OCI-LY1 (cell line): ENCODE measurements around the gene ATM.

Experiments used
- H2AFZ ChIP-seq: fragments of 200-600 bp; sonication (generic), shearing (Covaris generic); 2 replicates; pipeline ENCODE4 v1.6.0; 2014; ENCODE audit warnings: antibody characterized with exemption, mild to moderate bottlenecking, low read length
- H3F3A ChIP-seq: fragments of 200-600 bp; sonication (generic), shearing (Covaris generic); 2 replicates; pipeline ENCODE4 v1.6.0; 2014; ENCODE audit warnings: mild to moderate bottlenecking, antibody characterized with exemption, low read length, moderate library complexity; ENCODE audit not compliant: insufficient read depth
- H3K27ac ChIP-seq: fragments of 200-600 bp; sonication (generic); 2 replicates; pipeline ENCODE4 v1.5.1; 2014; ENCODE audit warnings: low read length, mixed run types, mild to moderate bottlenecking, low read depth; ENCODE audit not compliant: poor library complexity, severe bottlenecking
- H3K27me3 ChIP-seq: fragments of 200-600 bp; sonication (generic); 2 replicates; pipeline ENCODE4 v1.6.0; 2014; ENCODE audit warnings: antibody characterized with exemption, mild to moderate bottlenecking, low read length, moderate library complexity; ENCODE audit not compliant: insufficient read depth
- H3K36me3 ChIP-seq: fragments of 200-600 bp; sonication (generic); 2 replicates; pipeline ENCODE4 v1.6.1; 2014; ENCODE audit warnings: mild to moderate bottlenecking, antibody characterized with exemption, low read length, moderate library complexity, mixed read lengths; ENCODE audit not compliant: insufficient read depth
- H3K4me1 ChIP-seq: fragments of 200-600 bp; sonication (generic); 2 replicates; pipeline ENCODE4 v1.5.1; 2014; ENCODE audit warnings: mild to moderate bottlenecking, low read length, moderate library complexity; ENCODE audit not compliant: insufficient read depth, severe bottlenecking
- H3K4me2 ChIP-seq: fragments of 200-600 bp; sonication (generic), shearing (Covaris generic); 2 replicates; pipeline ENCODE4 v1.6.1; 2014; ENCODE audit warnings: low read length
- H3K4me3 ChIP-seq: fragments of 200-600 bp; sonication (generic); 2 replicates; pipeline ENCODE4 v1.5.1; 2014; ENCODE audit warnings: low read length, low read depth, mild to moderate bottlenecking, mixed read lengths; ENCODE audit not compliant: poor library complexity, severe bottlenecking
- H3K79me2 ChIP-seq: fragments of 200-600 bp; shearing (Covaris generic); 2 replicates; pipeline ENCODE4 v1.6.1; 2016; ENCODE audit warnings: mixed run types, low read length, mixed read lengths; ENCODE audit not compliant: insufficient read depth
- H3K9ac ChIP-seq: fragments of 200-600 bp; sonication (generic), shearing (Covaris generic); 2 replicates; pipeline ENCODE4 v1.6.1; 2014; ENCODE audit warnings: mild to moderate bottlenecking, low read length, mixed read lengths
- H3K9me2 ChIP-seq: fragments of 200-600 bp; sonication (generic), shearing (Covaris generic); 2 replicates; pipeline ENCODE4 v1.6.1; 2014; ENCODE audit warnings: low read depth, mild to moderate bottlenecking, low read length, mixed read lengths
- H3K9me3 ChIP-seq: fragments of 200-600 bp; shearing (Covaris generic); 2 replicates; pipeline ENCODE4 v1.6.1; 2014; ENCODE audit warnings: low read length, mixed read lengths
- H4K20me1 ChIP-seq: fragments of 200-600 bp; sonication (generic), shearing (Covaris generic); 2 replicates; pipeline ENCODE4 v1.6.0; 2016; ENCODE audit warnings: mild to moderate bottlenecking, low read length; ENCODE audit not compliant: insufficient read depth
- EZH2 ChIP-seq: fragments of 200-600 bp; sonication (generic), shearing (Covaris generic); IDR thresholded peaks from 2 replicates; pipeline ENCODE4 v1.8.0; 2017; ENCODE audit warnings: borderline replicate concordance, mixed run types, mild to moderate bottlenecking, antibody characterized with exemption, low read length, moderate library complexity, mixed read lengths
- TF ChIP-seq, protein P1 (sequence below): fragments of 200-600 bp; sonication (generic), shearing (Covaris generic); IDR thresholded peaks from 2 replicates; pipeline ENCODE4 v1.5.1; 2017; ENCODE audit warnings: mild to moderate bottlenecking, antibody characterized with exemption, low read length, moderate library complexity, mixed read lengths

Gene ATM

DNA sequence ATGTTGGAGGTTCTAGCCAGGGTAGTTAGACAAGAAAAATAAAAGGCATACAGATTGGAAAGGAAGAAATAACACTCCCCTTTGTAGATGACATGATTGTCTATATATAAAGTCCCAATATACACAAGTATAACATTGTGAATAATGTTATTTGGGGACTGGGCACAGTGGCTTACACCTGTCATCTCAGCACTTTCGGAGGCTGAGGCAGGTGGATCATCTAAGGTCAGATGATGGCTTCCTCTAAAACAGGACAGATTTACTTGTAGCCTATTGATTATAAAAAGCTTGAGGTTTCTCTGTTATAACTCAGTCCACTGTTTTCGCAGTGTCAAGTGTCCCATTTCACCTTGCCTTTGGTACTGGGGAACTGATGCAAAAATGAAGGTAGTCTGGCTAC is 19.6 kb downstream of the ATM start:
- Histone ChIP-seq H3K4me3 (no peak overlapping the region), H3K4me1 (peaks cover 2% of the 10 kb centered on the region), H3K79me2 (no peaks in the 10 kb centered on the region), H3F3A (no peaks in the 10 kb centered on the region), H3K27me3 (no peaks in the 10 kb centered on the region), H3K9me2 (no peaks in the 10 kb centered on the region), H3K4me2 (no peak overlapping the region), H3K9ac (no peak overlapping the region), H2AFZ (no peak overlapping the region), H3K36me3 (peaks cover 83% of the 10 kb centered on the region), H4K20me1 (no peaks in the 10 kb centered on the region), H3K9me3 (no peaks in the 10 kb centered on the region), H3K27ac (no peak overlapping the region)
- TF ChIP-seq, protein P1, sequence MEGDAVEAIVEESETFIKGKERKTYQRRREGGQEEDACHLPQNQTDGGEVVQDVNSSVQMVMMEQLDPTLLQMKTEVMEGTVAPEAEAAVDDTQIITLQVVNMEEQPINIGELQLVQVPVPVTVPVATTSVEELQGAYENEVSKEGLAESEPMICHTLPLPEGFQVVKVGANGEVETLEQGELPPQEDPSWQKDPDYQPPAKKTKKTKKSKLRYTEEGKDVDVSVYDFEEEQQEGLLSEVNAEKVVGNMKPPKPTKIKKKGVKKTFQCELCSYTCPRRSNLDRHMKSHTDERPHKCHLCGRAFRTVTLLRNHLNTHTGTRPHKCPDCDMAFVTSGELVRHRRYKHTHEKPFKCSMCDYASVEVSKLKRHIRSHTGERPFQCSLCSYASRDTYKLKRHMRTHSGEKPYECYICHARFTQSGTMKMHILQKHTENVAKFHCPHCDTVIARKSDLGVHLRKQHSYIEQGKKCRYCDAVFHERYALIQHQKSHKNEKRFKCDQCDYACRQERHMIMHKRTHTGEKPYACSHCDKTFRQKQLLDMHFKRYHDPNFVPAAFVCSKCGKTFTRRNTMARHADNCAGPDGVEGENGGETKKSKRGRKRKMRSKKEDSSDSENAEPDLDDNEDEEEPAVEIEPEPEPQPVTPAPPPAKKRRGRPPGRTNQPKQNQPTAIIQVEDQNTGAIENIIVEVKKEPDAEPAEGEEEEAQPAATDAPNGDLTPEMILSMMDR, result no peak
- no peak for TF ChIP-seq EZH2

DNA sequence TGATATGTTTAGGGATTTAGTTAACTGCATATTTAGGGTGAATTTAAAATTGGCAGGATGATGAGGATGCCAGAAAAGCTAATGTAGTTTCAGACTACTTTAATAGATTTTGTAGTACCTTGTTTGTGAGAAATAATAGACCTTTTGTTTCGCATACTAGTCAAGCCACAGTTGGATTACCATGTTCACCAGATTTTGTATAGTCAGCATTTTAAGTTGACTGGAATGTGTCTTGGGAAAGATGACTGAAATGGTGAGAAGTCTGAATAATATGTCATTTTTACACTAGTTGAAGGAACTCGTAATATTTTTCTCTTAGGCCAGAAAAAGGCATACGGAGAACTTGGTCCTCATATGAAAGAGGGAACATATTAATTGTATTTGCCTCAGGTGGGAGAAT is 23.4 kb downstream of the ATM start:
- H3K4me2 ChIP-seq, result no peak overlapping the region

DNA sequence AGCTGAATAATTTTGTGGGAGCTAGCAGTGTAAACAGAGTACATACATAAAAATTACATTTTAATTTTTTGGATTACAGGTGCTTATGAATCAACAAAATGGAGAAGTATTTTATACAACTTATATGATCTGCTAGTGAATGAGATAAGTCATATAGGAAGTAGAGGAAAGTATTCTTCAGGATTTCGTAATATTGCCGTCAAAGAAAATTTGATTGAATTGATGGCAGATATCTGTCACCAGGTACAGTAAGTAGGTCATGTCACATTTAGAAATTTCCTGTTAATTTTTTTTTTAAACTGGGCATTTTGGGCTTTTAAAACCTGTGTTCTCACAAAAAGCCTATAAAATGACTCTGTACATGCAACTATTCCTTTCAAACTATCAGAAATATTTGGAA is 24.0 kb downstream of the ATM start:
- no peaks in the 10 kb centered on the region for H3K9me2 ChIP-seq
- H3K9me3 ChIP-seq, result no peaks in the 10 kb centered on the region
- H2AFZ ChIP-seq, result no peak overlapping the region
- no peaks in the 10 kb centered on the region for H3K79me2 ChIP-seq
- TF ChIP-seq, protein P1, result no peak
- H3K36me3 ChIP-seq, result peaks cover 86% of the 10 kb centered on the region
- no peaks in the 10 kb centered on the region for H3K4me1 ChIP-seq
- H4K20me1 ChIP-seq, result no peaks in the 10 kb centered on the region
- H3K9ac ChIP-seq, result no peak overlapping the region
- H3F3A ChIP-seq, result no peaks in the 10 kb centered on the region
- no peaks in the 10 kb centered on the region for H3K27me3 ChIP-seq
- no peak overlapping the region for H3K4me3 ChIP-seq
- no peak overlapping the region for H3K4me2 ChIP-seq
- no peak overlapping the region for H3K27ac ChIP-seq

More for the DNA sequence above, 23.4 kb downstream of the ATM start:
- Histone ChIP-seq H3K27ac (no peak overlapping the region), H3K36me3 (peaks cover 84% of the 10 kb centered on the region), H3K27me3 (no peaks in the 10 kb centered on the region), H3K4me1 (no peaks in the 10 kb centered on the region), H4K20me1 (no peaks in the 10 kb centered on the region), H3F3A (no peaks in the 10 kb centered on the region), H3K9me3 (no peaks in the 10 kb centered on the region), H3K79me2 (no peaks in the 10 kb centered on the region), H3K9ac (no peak overlapping the region), H3K9me2 (no peaks in the 10 kb centered on the region), H2AFZ (no peak overlapping the region), H3K4me3 (no peak overlapping the region)
- TF ChIP-seq, protein P1, result no peak
- no peak for TF ChIP-seq EZH2
